OCI-LY7 (cell line): ENCODE measurements around the gene ARHGAP18. TPM values are rescaled to one million over a fixed set of nuclear protein-coding genes. Genes with fewer than 3 reads are reported as not detected.

Experiments used
- BruUV-seq: library from RNA; stranded (reverse); fragments of 400-500 nt; replicated peaks from 2 replicates; lab custom pipeline; 2021; lab: Mats Ljungman, UMichigan
- CTCF ChIA-PET: fragments of 300-600 bp; sonication (Branson Sonifier 250); formaldehyde crosslinking; loops from one replicate; lab custom pipeline; 2022; ENCODE audit warnings: antibody characterized with exemption; ENCODE audit not compliant: unreplicated experiment; lab: Charles Lee
- POLR2A ChIA-PET: fragments of 300-600 bp; sonication (Branson Sonifier 250); formaldehyde crosslinking; loops from one replicate; lab custom pipeline; 2022; ENCODE audit warnings: antibody characterized with exemption; lab: Charles Lee
- DNase-seq: peaks from one replicate; pipeline ENCODE4 v3.0.0-alpha.2; 2015; ENCODE audit warnings: low spot score
- H2AFZ ChIP-seq: fragments of 200-600 bp; sonication (generic), shearing (Covaris generic); 2 replicates; pipeline ENCODE4 v1.6.1; 2014; ENCODE audit warnings: mild to moderate bottlenecking, antibody characterized with exemption, low read length, moderate library complexity
- H3K27ac ChIP-seq: fragments of 200-600 bp; sonication (generic); 2 replicates; pipeline ENCODE4 v1.5.1; 2014; ENCODE audit warnings: mixed run types, low read depth, mild to moderate bottlenecking, moderate library complexity, low read length, inconsistent platforms; ENCODE audit not compliant: poor library complexity, severe bottlenecking
- H3K36me3 ChIP-seq: fragments of 200-600 bp; sonication (generic); 2 replicates; pipeline ENCODE4 v1.6.1; 2014; ENCODE audit warnings: mild to moderate bottlenecking, antibody characterized with exemption, low read length, moderate library complexity, mixed read lengths; ENCODE audit not compliant: insufficient read depth
- H3K4me1 ChIP-seq: fragments of 200-600 bp; sonication (generic); 2 replicates; pipeline ENCODE4 v1.5.1; 2014; ENCODE audit warnings: mild to moderate bottlenecking, low read length; ENCODE audit not compliant: insufficient read depth, poor library complexity, severe bottlenecking
- H3K4me2 ChIP-seq: fragments of 200-600 bp; sonication (generic); 2 replicates; pipeline ENCODE4 v1.6.1; 2014; ENCODE audit warnings: mild to moderate bottlenecking, low read length
- H3K4me3 ChIP-seq: fragments of 200-600 bp; sonication (generic); 2 replicates; pipeline ENCODE4 v1.5.1; 2014; ENCODE audit warnings: mild to moderate bottlenecking, low read depth, low read length; ENCODE audit not compliant: poor library complexity, severe bottlenecking
- H3K79me2 ChIP-seq: fragments of 200-600 bp; sonication (generic); 2 replicates; pipeline ENCODE4 v1.6.1; 2016; ENCODE audit warnings: low read depth, mild to moderate bottlenecking, low read length, moderate library complexity, mixed read lengths; ENCODE audit not compliant: insufficient read depth
- H3K9me2 ChIP-seq: fragments of 200-600 bp; sonication (generic); 2 replicates; pipeline ENCODE4 v1.6.1; 2016; ENCODE audit warnings: mild to moderate bottlenecking, low read length, mixed read lengths; ENCODE audit not compliant: insufficient read depth
- H3K9me3 ChIP-seq: fragments of 200-600 bp; sonication (generic); 2 replicates; pipeline ENCODE4 v1.6.1; 2014; ENCODE audit warnings: mild to moderate bottlenecking, mixed run types, low read length, mixed read lengths
- H4K20me1 ChIP-seq: fragments of 200-600 bp; sonication (generic); 2 replicates; pipeline ENCODE4 v1.6.1; 2014; ENCODE audit warnings: mild to moderate bottlenecking, antibody characterized with exemption, low read length, moderate library complexity, mixed read lengths; ENCODE audit not compliant: insufficient read depth
- EZH2phosphoT487 ChIP-seq: fragments of 200-600 bp; sonication (generic); IDR thresholded peaks from 2 replicates; pipeline ENCODE4 v1.6.1; 2018; ENCODE audit warnings: low read depth, borderline replicate concordance, mild to moderate bottlenecking, mixed run types, antibody characterized with exemption, low read length, moderate library complexity, mixed read lengths
- intact Hi-C: fragments of 100-400 bp; cut with micrococcal nuclease; formaldehyde crosslinking; loops from one replicate; pipeline ENCODE4 v1.10.0; 2022; ENCODE audit not compliant: unreplicated experiment
- total RNA-seq, 2 experiments: library from RNA; depleted of rRNA in 1 of 2; stranded (reverse); fragments of >200 nt in 1 of 2; shearing (Covaris generic) in 1 of 2; gene quantifications; 2 replicates each; pipeline ENCODE4 v1.2.3, GENCODE V29; 2014 to 2022
- TF ChIP-seq, protein P1 (sequence below): fragments of 200-600 bp; sonication (generic); conservative IDR thresholded peaks from 2 replicates; pipeline ENCODE4 v1.5.1; 2014; ENCODE audit warnings: mild to moderate bottlenecking, antibody characterized with exemption, low read length, moderate library complexity, mixed read lengths

Gene ARHGAP18
- total RNA-seq, 2 experiments from 2014 or later: 4.8 to 7.5 TPM

DNA sequence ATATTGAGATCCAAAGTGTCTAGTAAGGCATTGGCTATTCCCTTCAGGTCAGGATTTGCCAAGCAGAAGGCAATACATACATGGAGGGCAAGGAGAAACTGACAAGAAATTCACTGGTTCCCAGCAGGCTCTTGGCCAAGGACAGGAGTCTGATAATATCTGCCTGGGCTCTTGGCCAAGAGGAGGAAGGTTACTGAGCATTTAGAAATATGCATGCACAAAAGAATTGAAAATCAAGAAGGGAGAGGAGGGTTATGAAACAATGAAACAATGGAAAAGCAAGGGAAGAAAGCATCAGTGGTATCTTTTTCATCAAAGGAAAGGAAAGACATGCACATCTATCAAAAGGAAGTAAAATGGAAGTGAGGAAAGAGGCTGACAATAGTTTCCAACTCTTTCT is 42.4 kb downstream of the ARHGAP18 start:
- TF ChIP-seq, protein P1, sequence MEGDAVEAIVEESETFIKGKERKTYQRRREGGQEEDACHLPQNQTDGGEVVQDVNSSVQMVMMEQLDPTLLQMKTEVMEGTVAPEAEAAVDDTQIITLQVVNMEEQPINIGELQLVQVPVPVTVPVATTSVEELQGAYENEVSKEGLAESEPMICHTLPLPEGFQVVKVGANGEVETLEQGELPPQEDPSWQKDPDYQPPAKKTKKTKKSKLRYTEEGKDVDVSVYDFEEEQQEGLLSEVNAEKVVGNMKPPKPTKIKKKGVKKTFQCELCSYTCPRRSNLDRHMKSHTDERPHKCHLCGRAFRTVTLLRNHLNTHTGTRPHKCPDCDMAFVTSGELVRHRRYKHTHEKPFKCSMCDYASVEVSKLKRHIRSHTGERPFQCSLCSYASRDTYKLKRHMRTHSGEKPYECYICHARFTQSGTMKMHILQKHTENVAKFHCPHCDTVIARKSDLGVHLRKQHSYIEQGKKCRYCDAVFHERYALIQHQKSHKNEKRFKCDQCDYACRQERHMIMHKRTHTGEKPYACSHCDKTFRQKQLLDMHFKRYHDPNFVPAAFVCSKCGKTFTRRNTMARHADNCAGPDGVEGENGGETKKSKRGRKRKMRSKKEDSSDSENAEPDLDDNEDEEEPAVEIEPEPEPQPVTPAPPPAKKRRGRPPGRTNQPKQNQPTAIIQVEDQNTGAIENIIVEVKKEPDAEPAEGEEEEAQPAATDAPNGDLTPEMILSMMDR: no peak
- no peak for TF ChIP-seq EZH2phosphoT487
- Histone ChIP-seq H3K4me1 (no peaks in the 10 kb centered on the region), H3K9me2 (no peaks in the 10 kb centered on the region), H3K27ac (no peak overlapping the region), H3K36me3 (no peaks in the 10 kb centered on the region), H3K9me3 (no peaks in the 10 kb centered on the region), H4K20me1 (no peaks in the 10 kb centered on the region), H3K79me2 (no peaks in the 10 kb centered on the region), H3K4me3 (no peak overlapping the region), H3K4me2 (no peak overlapping the region), H2AFZ (no peak overlapping the region)
- ChIA-PET POLR2A (interaction anchor here (0.7 kb wide), 1 partner anchor 19 kb away, joined by 4 read pairs; no protein-coding TSS in a partner anchor), CTCF (no interaction called here)
- intact Hi-C loops: no loop called here
- no peak for DNase-seq
- BruUV-seq: no TSS peak

DNA sequence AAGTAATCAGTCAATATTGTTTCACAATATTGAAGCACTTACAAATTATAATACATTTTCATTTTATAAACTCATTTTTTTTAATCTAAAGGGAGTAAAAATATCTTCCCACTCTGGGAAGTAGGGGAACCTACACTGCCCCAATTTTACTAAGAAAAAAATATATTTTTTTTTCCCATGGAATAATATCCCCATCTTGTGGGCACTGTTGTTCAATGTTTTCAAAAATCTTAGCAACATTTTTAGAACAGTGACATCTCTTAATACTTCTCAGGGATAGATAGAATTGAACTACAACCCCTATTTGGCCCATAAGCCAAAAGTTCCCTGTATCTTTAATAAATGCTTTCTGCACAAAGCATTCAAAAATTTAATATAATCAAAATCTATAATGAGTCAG is 42.9 kb downstream of the ARHGAP18 start:
- H3K79me2 ChIP-seq: no peaks in the 10 kb centered on the region
- CTCF ChIA-PET: no interaction called here
- DNase-seq: no peak

GRCh38 chr6:129665555-129665954 is 44.4 kb downstream of the ARHGAP18 start:
- DNase-seq: no peak
- CTCF ChIA-PET: no interaction called here
- no TSS peak for BruUV-seq
- no peaks in the 10 kb centered on the region for H3K9me3 ChIP-seq
- H3K4me1 ChIP-seq: no peaks in the 10 kb centered on the region
- TF ChIP-seq, protein P1: no peak
- TF ChIP-seq EZH2phosphoT487: no peak
- no peak overlapping the region for H3K4me2 ChIP-seq
- POLR2A ChIA-PET: no interaction called here
- no peaks in the 10 kb centered on the region for H3K36me3 ChIP-seq
- H4K20me1 ChIP-seq: no peaks in the 10 kb centered on the region
- no peaks in the 10 kb centered on the region for H3K9me2 ChIP-seq
- H3K27ac ChIP-seq: no peak overlapping the region
- intact Hi-C loops: no loop called here
- no peak overlapping the region for H2AFZ ChIP-seq
- H3K4me3 ChIP-seq: no peak overlapping the region
- no peaks in the 10 kb centered on the region for H3K79me2 ChIP-seq

More for the DNA sequence above, 42.9 kb downstream of the ARHGAP18 start:
- H2AFZ ChIP-seq: no peak overlapping the region
- no peaks in the 10 kb centered on the region for H3K36me3 ChIP-seq
- intact Hi-C loops: no loop called here
- H3K4me2 ChIP-seq: no peak overlapping the region
- TF ChIP-seq, protein P1: no peak
- TF ChIP-seq EZH2phosphoT487: no peak
- no peak overlapping the region for H3K27ac ChIP-seq
- H3K4me1 ChIP-seq: no peaks in the 10 kb centered on the region
- no peaks in the 10 kb centered on the region for H4K20me1 ChIP-seq
- no peak overlapping the region for H3K4me3 ChIP-seq
- POLR2A ChIA-PET: no interaction called here
- no peaks in the 10 kb centered on the region for H3K9me2 ChIP-seq
- no peaks in the 10 kb centered on the region for H3K9me3 ChIP-seq
- BruUV-seq: no TSS peak
